GM13977 (cell line): ENCODE results near the gene CCSER1.

ENCODE experiments used
- DNase-seq: peaks from one replicate; pipeline ENCODE4 v3.0.0; 2012; ENCODE audit warnings: low spot score
- CTCF ChIP-seq: IDR thresholded peaks from 2 replicates; pipeline ENCODE4 v1.5.1; 2012; ENCODE audit warnings: mild to moderate bottlenecking, control low read depth; ENCODE audit not compliant: insufficient read depth; ENCODE audit errors: extremely low read depth, missing control alignments
- in situ Hi-C: fragments of 300-500 bp; cut with MboI; formaldehyde crosslinking; loops from one replicate; pipeline ENCODE4 v1.12.0; 2022; ENCODE audit warnings: low sequenced_read_pairs, low pct_unique_long_range_greater_than_20kb, mixed read lengths, inconsistent platforms; ENCODE audit not compliant: unreplicated experiment

The CCSER1 gene

GRCh38 chr4:90183254-90183653, 56.1 kb downstream of the CCSER1 start:
- TF ChIP-seq CTCF = no peak
- in situ Hi-C loops = no loop called here
- DNase-seq = no peak

GRCh38 chr4:90184560-90184959, 57.4 kb downstream of the CCSER1 start:
- DNase-seq = no peak
- in situ Hi-C loops = no loop called here
- no peak for TF ChIP-seq CTCF

- in situ Hi-C loops = no loop called here
- no peak for DNase-seq
- TF ChIP-seq CTCF = no peak
Observed at GRCh38 chr4:90185416-90185815, 58.2 kb downstream of the CCSER1 start.

- no peak for DNase-seq
- no peak for TF ChIP-seq CTCF
- in situ Hi-C loops = no loop called here
Observed at GRCh38 chr4:90186229-90186628, 59.0 kb downstream of the CCSER1 start.

GRCh38 chr4:90187148-90187884, 60.1 kb downstream of the CCSER1 start:
- in situ Hi-C loops = no loop called here
- no peak for DNase-seq
- TF ChIP-seq CTCF = no peak

- TF ChIP-seq CTCF = no peak
- no peak for DNase-seq
- in situ Hi-C loops = no loop called here
Observed at GRCh38 chr4:90189178-90189577, 62.0 kb downstream of the CCSER1 start.
